ENCODE data around the gene MAP2K1. TPM values are rescaled to one million over a fixed set of nuclear protein-coding genes. Genes with fewer than 3 reads are reported as not detected.

MAP2K1 gene
- total RNA-seq, 4 donors from 2014 or later: 29.5 to 37.6 (median 35.9) TPM

DNA sequence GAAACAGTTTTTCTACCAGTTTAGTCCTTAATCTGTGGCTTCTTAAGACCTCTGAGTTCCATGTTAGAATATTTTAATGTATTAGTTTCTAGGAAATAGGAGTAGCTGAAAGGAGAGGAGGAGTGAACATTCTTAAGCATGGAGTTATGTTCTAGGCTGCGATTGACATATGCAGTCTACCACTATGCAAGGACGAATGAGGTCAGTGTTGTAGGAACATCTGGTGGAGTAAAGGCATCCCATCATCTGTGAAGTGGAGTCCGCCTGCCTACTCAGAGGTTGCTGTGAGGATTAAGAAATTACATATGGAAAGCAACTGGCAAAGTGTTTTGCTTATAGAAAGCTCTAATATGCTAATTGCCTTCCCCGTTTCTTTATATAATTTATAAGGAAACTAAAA, 65.7 kb downstream of the MAP2K1 start:
- no peak for TF ChIP-seq POLR2A (IDR thresholded peaks at IDR 0.05; ENCODE audit: low read depth)
- no peak for TF ChIP-seq EP300 (IDR thresholded peaks at IDR 0.05)
- TF ChIP-seq POLR2AphosphoS5 (IDR thresholded peaks at IDR 0.05): no peak
- TF ChIP-seq, protein P1, sequence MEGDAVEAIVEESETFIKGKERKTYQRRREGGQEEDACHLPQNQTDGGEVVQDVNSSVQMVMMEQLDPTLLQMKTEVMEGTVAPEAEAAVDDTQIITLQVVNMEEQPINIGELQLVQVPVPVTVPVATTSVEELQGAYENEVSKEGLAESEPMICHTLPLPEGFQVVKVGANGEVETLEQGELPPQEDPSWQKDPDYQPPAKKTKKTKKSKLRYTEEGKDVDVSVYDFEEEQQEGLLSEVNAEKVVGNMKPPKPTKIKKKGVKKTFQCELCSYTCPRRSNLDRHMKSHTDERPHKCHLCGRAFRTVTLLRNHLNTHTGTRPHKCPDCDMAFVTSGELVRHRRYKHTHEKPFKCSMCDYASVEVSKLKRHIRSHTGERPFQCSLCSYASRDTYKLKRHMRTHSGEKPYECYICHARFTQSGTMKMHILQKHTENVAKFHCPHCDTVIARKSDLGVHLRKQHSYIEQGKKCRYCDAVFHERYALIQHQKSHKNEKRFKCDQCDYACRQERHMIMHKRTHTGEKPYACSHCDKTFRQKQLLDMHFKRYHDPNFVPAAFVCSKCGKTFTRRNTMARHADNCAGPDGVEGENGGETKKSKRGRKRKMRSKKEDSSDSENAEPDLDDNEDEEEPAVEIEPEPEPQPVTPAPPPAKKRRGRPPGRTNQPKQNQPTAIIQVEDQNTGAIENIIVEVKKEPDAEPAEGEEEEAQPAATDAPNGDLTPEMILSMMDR (IDR thresholded peaks at IDR 0.05): no peak
- Histone ChIP-seq H3K4me1 (peaks cover 0 to 3% (median 0%) of the 10 kb centered on the region in 4 donors), H3K36me3 (peaks cover 0 to 22% (median 3%) of the 10 kb centered on the region in 4 donors), H3K4me3 (no peak overlapping the region), H3K9me3 (no peaks in the 10 kb centered on the region), H3K27me3 (no peaks in the 10 kb centered on the region), H3K27ac (replicated peaks in 1 of 4) (no peak overlapping the region)
- intact Hi-C loops (cut with DNase I): no loop called here
- 90% methylated on average over 4 of the region's 4 CpGs for WGBS
- no peak for DNase-seq (ENCODE audit: extremely low spot score)

DNA sequence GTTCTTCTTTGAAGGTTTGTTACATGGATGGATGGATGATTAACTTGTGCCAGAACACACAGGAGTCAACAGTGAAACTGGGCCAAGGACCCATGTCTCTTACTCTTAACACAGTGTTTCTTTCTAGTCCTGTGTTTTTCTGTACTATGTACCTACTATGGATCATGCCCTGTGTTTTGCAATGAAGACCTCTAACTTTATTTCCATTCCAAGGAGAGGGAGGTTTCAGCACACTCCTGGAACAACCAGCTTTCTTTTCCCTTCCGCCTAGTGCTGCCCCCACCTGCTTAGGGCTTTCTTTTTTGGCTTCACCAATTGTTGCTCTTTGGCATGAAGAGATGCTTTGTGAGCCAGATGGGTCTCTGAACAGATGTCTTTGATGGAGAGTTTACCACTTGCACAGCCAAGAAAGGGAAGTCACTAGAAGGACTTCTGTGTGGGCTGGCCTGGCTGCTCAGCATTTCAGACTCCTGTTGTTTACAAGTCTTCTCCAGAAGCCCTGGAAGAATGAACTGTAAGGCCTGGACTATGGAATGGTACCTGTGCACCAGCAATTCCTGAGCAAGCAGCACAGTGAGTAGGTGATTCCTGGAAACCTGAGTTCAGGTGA, 66.4 kb downstream of the MAP2K1 start:
- H3K36me3 ChIP-seq: peaks cover 0 to 18% (median 2%) of the 10 kb centered on the region in 4 donors
- intact Hi-C loops (cut with DNase I): no loop called here
- no peak overlapping the region for H3K27ac ChIP-seq (replicated peaks in 1 of 4)
- no peak overlapping the region for H3K4me3 ChIP-seq
- 70% methylated on average over 1 of the region's 1 CpG for WGBS
- TF ChIP-seq POLR2AphosphoS5 (IDR thresholded peaks at IDR 0.05) (no peak), POLR2A (IDR thresholded peaks at IDR 0.05; ENCODE audit: low read depth) (no peak), EP300 (IDR thresholded peaks at IDR 0.05) (no peak)
- TF ChIP-seq, protein P1 (IDR thresholded peaks at IDR 0.05): no peak
- H3K9me3 ChIP-seq: no peaks in the 10 kb centered on the region
- peaks cover 0 to 3% (median 0%) of the 10 kb centered on the region in 4 donors for H3K4me1 ChIP-seq
- H3K27me3 ChIP-seq: no peaks in the 10 kb centered on the region
- no peak for DNase-seq (ENCODE audit: extremely low spot score)

DNA sequence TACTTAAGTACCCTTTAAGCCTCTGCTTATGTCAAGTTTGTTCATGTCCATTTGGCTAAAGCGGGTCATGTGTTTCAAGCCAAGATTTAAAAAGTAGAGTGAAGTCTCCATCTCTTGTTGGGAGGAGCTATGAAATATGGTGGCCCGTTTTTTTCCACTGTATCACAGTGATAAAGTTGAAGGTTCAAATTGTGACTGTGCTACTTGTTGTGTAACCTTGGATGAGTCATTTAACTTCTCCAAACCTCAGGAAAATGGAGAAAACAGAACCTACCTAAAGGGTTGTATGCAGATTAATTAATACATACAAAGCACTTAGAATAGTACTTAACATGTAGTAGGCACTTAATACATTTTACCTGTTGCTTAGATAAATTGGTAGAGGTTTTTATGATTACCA, 67.4 kb downstream of the MAP2K1 start:
- no peak overlapping the region for H3K4me3 ChIP-seq
- no peak for DNase-seq (ENCODE audit: extremely low spot score)
- WGBS: 89% methylated on average over 2 of the region's 2 CpGs
- H3K4me1 ChIP-seq: peaks cover 0 to 3% (median 0%) of the 10 kb centered on the region in 4 donors
- H3K36me3 ChIP-seq: peaks cover 0 to 18% (median 2%) of the 10 kb centered on the region in 4 donors
- TF ChIP-seq, protein P1 (IDR thresholded peaks at IDR 0.05): no peak
- TF ChIP-seq POLR2A (IDR thresholded peaks at IDR 0.05; ENCODE audit: low read depth): no peak
- no peak for TF ChIP-seq EP300 (IDR thresholded peaks at IDR 0.05)
- no peak for TF ChIP-seq POLR2AphosphoS5 (IDR thresholded peaks at IDR 0.05)
- H3K27ac ChIP-seq (replicated peaks in 1 of 4): no peak overlapping the region
- intact Hi-C loops (cut with DNase I): no loop called here
- H3K27me3 ChIP-seq: no peaks in the 10 kb centered on the region
- no peaks in the 10 kb centered on the region for H3K9me3 ChIP-seq

DNA sequence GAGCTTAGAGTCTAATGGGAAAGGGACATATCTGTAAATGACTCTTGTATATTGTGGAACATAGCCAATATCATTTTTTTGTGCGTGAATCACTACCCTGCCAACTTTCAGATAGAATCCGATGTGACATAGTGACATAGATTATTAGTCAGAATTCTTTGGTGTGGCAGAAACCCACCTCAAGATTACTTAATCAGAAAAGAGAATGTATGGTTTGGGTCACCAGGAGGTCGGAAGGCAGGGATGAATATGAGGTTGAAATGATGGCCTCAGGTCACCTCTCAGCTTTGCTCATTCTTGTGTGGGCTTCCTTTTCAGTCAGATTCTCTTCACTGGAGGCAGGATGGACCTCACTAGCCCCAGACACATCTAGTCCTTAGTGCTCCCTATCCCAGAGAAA, 69.5 kb downstream of the MAP2K1 start:
- Histone ChIP-seq H3K36me3 (peaks cover 0 to 15% (median 2%) of the 10 kb centered on the region in 4 donors), H3K27ac (replicated peaks in 1 of 4) (no peak overlapping the region), H3K27me3 (no peaks in the 10 kb centered on the region), H3K4me3 (no peak overlapping the region), H3K4me1 (peaks cover 0 to 3% (median 0%) of the 10 kb centered on the region in 4 donors), H3K9me3 (no peaks in the 10 kb centered on the region)
- DNase-seq (ENCODE audit: extremely low spot score): no peak
- TF ChIP-seq POLR2A (IDR thresholded peaks at IDR 0.05; ENCODE audit: low read depth) (no peak), POLR2AphosphoS5 (IDR thresholded peaks at IDR 0.05) (no peak), EP300 (IDR thresholded peaks at IDR 0.05) (no peak)
- TF ChIP-seq, protein P1 (IDR thresholded peaks at IDR 0.05): no peak
- intact Hi-C loops (cut with DNase I): no loop called here
- 79% methylated on average over 3 of the region's 3 CpGs for WGBS
